T-helper 1 cell treated with Interleukin-12 subunit alpha and Interleukin-12 subunit beta and Interleukin-4 antibody, amounts not matched to agents 30 ng/mL and 1 ng/mL, for 36 hours (primary cell): ENCODE data around the gene ERO1B. TPM values are rescaled to one million over a fixed set of nuclear protein-coding genes. Genes with fewer than 3 reads are reported as not detected.

Source experiments
- intact Hi-C: fragments of 100-400 bp; cut with micrococcal nuclease; formaldehyde crosslinking; loops from one replicate; pipeline ENCODE4 v1.15.1; 2024
- total RNA-seq: library from RNA; stranded (reverse); gene quantifications from 2 replicates; pipeline ENCODE4 v1.2.3, GENCODE V29; 2022

Gene ERO1B
- total RNA-seq, 1 donor from 2014 or later = 6.4 TPM

- intact Hi-C loops = no loop called here
Measured at GRCh38 chr1:236257216-236257615, 24.5 kb downstream of the ERO1B start.

DNA sequence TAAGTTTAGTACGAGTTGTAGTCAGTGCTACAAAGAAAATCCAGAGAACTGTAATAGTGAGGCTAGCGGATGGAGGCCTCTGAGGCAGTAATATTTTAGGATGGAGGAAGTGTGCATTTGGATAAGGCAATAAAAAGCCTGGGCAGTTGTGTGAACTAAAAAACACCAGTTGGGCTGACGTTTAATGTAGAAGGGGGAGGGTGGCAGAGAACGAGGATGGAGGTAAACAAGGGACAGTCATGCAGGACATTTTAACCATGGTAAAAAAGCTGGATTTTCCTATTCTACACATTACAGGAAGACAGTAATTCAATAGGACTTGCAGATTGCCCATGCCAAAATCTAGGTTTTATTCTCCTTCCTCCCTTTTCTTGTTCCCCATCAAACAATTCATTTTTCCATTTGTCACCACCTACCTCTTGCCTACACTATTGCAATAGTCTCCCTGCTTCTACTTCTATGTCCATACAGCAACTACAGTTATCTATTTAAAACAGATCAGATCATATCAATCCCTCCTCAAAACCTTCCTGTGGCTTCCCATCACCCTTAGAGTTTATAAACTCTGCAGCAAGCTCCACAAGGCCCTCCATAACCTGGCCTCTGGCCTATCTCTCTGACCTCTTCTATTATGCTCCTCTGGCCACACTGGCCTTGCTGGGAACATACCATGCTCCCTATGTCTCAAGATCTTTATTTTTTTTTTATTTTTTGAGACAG, 27.7 kb downstream of the ERO1B start:
- intact Hi-C loops = no loop called here

GRCh38 chr1:236253119-236253518, 28.6 kb downstream of the ERO1B start:
- intact Hi-C loops = no loop called here

DNA sequence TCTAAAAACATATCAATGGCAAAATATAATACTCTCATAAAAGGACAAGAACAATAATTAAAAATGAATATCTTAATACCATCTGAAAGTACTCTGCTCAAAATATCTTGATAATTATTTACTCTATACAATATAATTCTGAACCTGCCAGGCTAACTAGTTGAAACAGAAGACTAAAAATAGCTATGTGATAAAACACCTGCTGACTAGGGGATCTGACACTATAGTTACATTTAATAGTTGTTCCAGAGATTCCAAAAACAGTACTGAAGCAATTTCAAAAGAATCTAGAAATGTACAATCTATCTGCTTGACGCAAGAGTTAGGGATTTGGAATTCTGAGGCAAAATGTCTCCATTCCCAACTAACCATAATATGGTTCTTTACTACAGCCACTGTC, 30.2 kb downstream of the ERO1B start:
- intact Hi-C loops = no loop called here

DNA sequence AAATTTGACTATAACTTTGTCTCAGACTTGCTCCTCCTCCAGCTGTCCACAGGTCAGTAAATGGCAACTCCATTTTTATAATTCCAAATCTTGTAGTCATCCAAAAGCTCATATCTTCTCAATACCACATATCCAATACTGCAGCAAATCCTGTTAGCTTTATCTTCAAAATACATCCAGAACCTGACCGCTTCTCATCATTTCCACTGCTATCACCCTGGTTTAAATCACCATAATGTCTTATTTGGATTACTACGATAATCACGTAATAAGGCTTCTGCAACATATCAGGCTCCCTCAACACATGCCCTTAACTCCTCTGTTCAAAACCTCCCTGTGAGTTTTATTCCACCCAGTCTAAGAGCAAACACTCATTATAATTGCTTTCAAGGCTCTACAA, 34.5 kb downstream of the ERO1B start:
- intact Hi-C loops = no loop called here

GRCh38 chr1:236242568-236242967, 39.2 kb downstream of the ERO1B start:
- intact Hi-C loops = no loop called here

DNA sequence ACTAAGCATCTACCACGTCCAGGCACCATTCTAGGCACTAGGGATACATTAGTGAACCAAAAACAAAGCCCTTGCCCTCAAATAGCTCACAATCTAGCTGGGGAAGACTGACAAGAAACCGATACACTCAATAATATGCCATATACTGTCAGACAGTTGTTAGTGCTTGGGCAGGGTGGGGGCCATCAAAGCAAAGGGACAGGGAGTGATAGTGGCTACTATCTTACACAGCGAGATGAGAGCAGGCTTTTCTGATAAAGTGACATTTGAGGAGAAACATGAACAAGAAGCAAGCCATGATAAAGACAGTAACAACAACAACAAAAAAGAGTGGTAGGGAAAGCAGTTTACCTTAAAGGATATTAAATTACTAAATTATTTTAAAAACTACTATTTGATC, 41.1 kb downstream of the ERO1B start:
- intact Hi-C loops = no loop called here

- intact Hi-C loops = no loop called here
Measured at GRCh38 chr1:236239092-236239585, 42.6 kb downstream of the ERO1B start.

DNA sequence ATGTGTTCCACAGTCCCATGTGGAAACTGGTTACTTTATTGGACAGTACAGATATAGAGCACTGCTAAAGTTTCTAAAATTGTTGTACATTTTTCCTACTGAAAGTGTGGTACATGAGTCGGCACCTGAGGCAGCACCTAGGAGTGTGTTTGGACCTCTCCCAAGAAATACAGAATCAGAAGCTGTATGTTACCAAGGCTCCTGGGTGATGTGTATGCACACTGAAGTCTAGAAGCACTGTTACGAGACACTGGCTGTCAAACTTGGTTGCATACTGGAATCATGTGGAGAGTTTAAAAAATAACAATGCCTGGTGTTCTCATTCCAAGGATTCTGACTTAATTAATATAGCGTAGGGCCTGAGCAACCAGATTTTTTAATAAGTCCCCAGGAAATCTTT, 46.6 kb downstream of the ERO1B start:
- intact Hi-C loops = loop anchor here (1.0 kb wide), 1 partner anchor 14 kb away; no protein-coding TSS in a partner anchor

DNA sequence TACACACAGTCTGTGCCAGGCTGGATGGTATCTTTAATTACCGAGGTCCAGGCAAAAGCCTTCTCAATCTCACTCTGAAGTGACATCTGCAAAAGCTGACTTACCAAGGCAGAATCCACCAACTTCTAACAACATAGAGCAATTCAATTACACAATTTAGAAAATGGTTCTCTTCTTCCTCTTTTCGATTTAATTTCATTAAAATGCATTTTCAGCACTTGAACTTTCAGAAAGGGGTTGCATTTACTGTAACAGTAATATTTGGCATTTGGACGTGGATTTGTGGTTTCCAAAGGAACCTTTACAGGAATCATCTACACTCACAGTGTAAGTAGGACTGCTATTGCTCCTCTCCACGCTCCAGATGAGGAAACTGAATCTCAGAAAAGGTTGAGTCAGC, 53.3 kb downstream of the ERO1B start:
- intact Hi-C loops = no loop called here

GRCh38 chr1:236222632-236223031, 59.1 kb downstream of the ERO1B start:
- intact Hi-C loops = no loop called here

DNA sequence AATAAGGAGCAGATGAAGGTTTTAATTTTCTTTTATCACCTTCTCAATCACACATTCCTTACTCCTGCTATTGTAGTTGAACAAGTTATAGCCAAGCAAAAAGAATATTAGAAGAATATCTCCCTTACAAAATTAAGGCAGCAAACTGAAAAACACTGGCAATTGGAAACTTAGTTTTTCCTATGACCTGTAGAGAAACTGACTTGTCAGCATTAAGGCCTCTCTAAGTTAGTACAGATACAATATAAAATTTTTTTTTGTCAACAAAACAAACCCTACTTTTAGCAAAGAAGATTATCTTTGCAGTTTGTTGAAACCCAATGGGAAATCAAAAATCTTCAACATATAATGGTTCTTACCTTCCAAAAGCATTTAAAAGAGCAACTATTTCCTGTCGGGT, 61.3 kb downstream of the ERO1B start:
- intact Hi-C loops = no loop called here

GRCh38 chr1:236214761-236215160, 67.0 kb downstream of the ERO1B start:
- intact Hi-C loops = no loop called here

DNA sequence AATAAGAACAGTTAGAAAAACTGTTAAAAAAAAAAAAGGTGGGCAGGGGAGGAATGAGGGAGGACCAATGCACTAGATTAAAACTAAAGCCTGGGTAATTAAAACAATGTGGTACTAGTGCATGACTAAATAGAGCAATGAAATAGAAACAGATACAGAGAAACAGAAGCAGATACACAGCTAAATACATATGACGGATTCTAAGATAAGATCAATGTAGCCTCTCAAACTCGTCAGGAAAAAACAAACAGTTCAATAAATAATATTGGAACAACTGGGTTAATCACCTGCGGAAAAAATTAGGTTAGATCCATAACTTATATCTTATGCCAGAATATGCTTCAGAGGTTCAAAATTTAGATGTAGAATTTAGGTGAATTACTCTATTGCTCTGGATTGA, 68.2 kb downstream of the ERO1B start:
- intact Hi-C loops = no loop called here

- intact Hi-C loops = no loop called here
Measured at GRCh38 chr1:236211815-236212214, 69.9 kb downstream of the ERO1B start.

- intact Hi-C loops = no loop called here
Measured at GRCh38 chr1:236209713-236210112, 72.0 kb downstream of the ERO1B start.

- intact Hi-C loops = no loop called here
Measured at GRCh38 chr1:236209185-236209584, 72.6 kb downstream of the ERO1B start.

- intact Hi-C loops = no loop called here
Measured at GRCh38 chr1:236207569-236207968, 74.2 kb downstream of the ERO1B start.

- intact Hi-C loops = no loop called here
Measured at GRCh38 chr1:236207121-236207520, 74.6 kb downstream of the ERO1B start.

GRCh38 chr1:236206548-236206947, 75.2 kb downstream of the ERO1B start:
- intact Hi-C loops = no loop called here

DNA sequence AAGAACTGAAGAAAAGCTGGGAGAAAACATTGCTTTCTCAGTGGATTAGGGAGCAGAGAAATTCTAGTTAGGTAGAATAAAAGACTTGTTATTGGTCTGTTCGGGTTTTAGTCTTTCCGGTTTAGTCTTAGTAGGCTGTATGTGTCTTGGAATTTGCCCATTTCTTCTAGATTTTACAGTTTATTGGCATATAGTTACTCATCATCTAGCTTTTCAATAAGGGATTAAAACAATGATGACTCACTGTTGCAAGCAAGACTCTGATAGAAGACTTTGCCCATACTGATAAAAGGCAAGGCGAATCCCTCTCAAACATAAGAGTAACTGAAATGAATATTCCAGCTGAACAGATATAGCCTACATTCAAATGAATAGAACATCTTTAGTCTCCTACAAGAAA, 77.1 kb downstream of the ERO1B start:
- intact Hi-C loops = no loop called here

DNA sequence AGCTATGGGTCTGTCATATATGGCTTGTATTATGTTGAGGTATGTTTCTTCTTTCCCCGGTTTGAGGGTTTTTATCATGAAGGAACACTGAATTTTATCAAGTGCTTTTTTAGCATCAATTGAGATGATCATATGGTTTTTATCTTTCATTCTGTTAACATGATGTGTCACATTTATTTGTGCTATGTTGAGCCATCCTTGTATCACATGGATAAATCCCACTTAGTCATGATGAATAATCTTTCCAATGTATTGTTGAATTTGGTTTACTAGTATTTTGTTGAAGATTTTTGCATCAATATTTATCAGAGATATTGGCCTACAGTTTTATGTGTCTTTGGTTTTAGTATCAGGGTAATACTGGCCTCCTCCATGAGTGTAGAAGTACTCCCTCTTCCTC, 77.7 kb downstream of the ERO1B start:
- intact Hi-C loops = no loop called here

GRCh38 chr1:236201786-236202185, 80.0 kb downstream of the ERO1B start:
- intact Hi-C loops = no loop called here
